ENCODE measurements around the gene FBN2.

DNA sequence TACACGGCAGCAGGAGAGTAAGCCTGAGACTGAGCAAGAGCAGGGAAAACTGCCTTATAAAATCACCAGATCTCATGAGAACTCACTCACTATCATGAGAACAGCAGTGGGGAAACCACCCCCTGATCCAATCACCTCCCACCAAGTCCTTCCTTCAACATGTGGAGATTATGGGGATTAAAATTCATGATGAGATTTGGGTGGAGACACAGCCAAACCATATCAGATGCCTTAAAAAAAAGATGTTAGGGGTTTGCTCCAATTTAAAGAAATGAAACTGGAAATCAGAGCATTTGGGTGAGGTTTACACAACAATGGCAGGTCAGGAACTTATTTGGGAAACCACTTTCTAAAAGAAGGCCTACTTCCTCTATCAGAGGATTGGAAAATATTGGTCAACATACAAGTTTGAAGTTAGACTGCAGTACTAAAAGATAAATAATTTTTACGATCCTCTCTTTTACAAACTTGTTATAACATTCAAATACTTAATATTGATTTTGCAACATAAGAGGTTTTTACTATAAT lies 105.1 kb downstream of the FBN2 start:
- TF ChIP-seq YY1 (IDR thresholded peaks at IDR 0.05; ENCODE audit: insufficient read depth, insufficient read length) (no peak), ZNF274 (IDR thresholded peaks at IDR 0.05; ENCODE audit: low read depth, low read length) (no peak), SUZ12 (IDR thresholded peaks at IDR 0.05; ENCODE audit: extremely low read depth, insufficient read depth, insufficient read length) (no peak)
